ENCODE results near the gene HRAS. TPM values are rescaled to one million over a fixed set of nuclear protein-coding genes. Genes with fewer than 3 reads are reported as not detected.
A peak's percentile ranks its signal among the peaks of the same experiment; 100 is the strongest.

The HRAS gene
- total RNA-seq, 1 experiment from 2014 or later: 99.9 TPM

DNA sequence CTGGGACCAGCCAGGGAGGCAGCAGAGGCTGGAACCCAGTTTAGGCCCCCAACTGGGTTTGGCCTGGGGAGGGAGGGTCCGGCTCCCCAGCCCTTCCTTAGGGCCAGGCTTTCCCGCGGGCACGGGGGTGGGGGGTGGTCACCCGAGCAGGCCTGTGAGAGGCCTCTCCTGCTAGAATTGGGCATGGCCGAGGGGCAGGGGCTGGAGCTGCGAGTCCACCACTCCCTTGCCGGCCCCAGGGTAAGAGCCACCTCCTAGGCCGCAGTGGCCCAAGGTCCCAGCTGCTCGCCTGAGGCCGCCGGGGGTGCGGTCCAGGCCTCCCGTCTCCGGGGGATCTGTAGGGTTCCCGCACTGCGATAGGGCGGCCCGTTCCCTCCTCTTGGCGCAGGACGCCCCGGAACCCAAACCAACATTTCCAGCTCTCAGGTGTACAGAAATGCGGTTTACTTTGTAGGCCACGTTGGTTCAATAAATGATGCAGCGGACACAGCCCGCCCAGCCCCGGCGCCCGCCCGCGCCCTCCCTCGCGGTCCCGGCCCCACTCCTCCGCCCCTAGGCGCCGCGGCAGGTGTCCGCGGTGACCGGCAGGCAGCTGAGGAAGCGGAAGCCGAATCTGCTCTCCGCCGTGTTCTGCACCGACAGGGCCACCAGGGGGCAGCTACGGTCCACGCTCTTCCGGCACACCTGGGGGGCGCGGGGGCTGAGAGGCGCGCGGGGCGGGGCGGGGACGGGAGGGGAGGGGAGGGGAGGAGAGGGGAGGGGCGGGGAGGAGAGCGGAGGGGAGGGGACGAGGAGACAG lies 19.3 kb upstream of the HRAS start:
- DNase-seq (ENCODE audit: low spot score): peak; percentile 40

DNA sequence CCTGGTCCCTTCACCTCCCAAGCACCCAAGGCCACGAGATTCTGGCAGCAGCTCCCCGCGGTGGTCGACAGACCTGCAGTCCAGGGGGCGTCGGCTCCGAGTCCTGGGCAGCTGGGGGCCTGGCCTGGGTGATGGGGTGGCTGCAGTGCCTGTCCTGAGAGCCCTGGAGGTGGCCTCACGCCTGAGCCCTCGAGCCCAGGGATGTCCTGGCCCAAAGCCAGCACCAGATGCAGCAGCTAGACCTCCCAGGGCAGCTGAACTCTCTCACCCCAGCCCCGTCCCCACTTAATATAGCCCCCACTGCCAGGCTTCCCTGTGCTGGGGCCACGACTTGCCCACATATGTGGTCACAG lies 18.6 kb upstream of the HRAS start:
- no peak for DNase-seq (ENCODE audit: low spot score)

DNA sequence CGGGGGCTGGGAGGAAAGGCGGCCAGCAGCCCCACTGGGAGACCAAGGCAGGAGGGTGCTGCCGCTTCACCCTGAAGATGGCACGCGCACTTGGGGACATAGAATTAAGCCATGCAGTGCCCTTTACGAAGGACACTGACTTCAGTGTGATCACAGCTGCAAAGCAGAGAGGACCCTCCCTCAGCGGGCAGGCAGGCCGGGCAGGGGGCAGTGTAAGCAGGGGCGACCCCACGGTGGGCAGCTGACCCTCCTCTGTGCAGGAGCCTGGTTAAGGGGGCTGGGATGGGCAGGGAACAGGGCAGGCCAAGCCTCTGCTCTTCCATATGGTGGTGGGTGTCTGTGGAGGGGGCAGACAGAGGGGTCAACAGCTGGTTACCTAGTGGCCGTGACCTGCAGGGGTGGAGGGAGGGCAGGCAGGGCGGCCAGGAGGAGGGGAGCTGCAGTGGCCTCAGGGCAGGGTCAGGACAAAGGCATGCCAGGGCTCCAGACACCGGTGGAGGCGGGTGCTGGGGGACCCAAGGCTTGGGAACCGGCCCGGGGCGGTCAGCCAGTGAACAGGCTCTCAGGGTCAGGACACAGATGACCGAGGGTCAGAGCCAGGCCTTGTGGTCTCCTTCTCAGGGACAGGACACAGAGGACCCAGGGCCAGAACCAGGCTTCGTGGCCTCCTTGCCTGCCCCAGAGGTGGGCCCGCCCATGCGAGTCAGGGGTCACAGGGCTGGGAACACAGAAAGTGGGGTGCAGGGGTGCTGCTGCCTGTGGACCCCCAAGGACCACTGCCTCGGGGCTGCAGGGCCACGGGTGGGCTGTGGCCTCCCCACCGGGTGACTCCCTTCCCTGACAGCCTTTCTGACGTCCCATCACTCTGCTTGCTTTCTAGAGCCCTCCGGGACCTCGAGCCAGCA lies 18.0 kb upstream of the HRAS start:
- no peak for DNase-seq (ENCODE audit: low spot score)

DNA sequence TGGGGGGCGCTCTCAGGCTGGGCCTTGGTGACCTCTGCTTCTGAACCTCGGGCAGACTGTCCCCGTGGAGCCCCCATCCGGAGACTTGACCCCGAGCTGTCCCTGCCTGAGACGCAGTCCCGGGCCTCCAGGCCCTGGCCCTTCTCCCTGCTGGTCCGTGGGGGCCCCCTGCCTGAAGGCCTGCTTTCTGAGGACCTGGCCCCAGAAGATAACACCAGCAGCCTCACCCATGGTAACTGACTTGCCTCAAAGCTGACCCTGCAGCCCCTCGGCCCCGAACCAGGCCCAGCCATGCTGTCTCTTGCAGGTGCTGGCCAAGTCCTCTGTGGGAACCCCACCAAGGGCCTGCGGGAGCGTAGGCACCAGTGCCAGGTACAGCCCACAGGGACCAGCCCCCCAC lies 16.2 kb upstream of the HRAS start:
- no peak for DNase-seq (ENCODE audit: low spot score)

DNA sequence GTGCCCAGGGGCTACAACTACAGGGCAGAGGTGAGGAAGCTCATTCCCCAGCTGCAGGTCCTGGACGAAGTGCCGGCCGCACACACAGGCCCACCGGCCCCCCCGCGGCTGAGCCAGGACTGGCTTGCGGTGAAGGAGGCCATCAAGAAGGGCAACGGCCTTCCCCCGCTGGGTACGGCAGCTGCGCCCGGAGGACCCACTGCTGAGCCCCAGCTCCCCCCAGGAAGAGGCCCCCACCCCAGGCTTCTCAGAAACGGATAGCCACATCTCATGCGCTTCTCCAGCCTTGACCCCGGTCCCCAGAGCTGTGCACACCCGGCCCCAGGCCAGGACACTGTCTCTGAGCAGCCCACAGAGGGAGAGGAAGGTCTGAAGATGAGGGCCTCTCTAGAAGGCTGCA lies 15.8 kb upstream of the HRAS start:
- DNase-seq (ENCODE audit: low spot score): no peak

DNA sequence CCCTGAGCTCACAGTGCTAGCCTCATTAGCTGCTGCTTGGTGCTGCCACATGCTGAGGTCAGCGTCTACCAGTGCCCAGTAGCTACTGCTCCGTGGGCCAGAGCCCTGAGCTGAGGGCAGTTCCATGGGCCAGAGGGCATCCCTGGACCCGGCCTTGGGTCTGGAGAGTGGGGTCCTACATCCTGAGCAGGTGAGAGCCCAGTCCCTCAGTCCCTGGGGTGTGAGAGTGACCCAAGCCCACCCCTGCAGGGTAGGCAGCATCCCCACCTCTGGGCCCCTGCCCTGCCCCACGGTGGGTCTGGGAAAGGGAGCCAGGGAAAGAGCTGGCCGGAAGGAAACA lies 15.3 kb upstream of the HRAS start:
- DNase-seq (ENCODE audit: low spot score): no peak

DNA sequence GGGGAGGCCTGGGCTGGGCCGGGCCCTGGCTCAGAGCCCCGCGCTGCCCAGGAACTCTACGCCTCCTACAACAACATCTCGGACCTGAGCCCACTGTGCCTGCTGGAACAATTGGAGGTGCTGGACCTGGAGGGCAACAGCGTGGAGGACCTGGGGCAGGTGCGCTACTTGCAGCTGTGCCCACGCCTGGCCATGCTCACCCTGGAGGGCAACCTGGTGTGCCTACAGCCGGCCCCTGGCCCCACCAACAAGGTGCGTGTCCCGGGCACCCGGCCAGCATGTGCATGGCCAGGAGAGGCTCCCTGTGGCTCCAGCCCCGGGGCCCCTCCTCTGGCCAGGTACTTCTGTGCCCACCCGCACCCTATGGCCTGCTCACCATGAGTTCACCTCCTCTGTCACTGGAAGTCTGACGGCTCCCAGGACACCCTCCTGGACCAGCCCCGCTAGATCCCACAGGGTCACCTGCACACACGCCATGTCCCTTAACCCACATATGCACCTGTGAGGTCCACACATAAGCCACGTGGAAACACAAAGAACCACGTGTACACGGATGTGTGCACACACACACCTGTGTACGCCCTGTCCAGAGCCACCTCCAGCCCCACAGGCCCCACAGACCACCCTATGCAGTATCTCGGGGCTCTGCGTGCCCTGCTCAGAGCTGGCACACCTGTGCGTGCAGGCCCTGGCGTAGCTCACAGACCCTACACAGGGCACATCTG lies 14.8 kb upstream of the HRAS start:
- no peak for DNase-seq (ENCODE audit: low spot score)

DNA sequence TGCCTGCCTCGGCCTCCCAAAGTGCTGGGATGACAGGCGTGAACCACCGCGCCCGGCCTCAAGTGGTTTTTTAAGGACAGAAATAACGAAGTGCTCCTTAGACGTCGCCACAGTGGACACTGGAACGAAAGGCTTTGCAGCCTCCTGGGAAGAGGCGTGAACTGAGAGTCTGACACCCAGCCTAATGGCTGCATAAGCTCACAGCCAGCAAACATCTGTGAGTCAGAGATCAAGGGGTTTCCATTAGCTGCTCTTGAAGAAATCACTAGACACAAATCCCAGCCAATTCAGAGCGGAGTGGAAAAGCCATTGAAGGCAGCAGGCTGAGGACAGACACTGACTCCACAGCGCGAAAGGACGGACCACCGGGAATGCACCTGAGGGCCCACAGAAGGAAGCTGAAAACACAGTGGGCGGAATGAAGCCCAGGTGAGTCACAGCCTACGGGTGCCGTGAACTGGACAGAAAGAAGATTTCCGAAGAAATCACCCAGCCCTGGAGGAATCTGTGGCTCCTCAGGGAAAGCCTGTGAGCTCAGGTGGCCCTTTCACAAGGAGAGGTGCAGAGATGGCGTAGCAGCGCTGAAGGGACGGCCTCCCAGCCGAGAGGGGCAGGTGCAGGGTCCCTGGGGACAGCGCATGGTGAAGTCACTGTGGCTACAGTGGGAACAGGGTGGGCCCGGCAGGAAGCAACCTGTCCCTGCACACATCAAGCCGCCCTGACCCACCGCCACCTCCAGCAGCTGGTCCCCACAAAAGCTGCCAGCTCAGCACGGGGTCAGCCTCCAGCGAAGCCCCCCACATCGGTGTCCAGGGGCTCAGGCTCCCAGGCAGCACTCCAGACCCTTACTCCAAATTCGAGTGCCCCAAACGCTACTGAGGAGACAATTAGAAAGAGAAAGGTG lies 13.6 kb upstream of the HRAS start:
- no peak for DNase-seq (ENCODE audit: low spot score)

DNA sequence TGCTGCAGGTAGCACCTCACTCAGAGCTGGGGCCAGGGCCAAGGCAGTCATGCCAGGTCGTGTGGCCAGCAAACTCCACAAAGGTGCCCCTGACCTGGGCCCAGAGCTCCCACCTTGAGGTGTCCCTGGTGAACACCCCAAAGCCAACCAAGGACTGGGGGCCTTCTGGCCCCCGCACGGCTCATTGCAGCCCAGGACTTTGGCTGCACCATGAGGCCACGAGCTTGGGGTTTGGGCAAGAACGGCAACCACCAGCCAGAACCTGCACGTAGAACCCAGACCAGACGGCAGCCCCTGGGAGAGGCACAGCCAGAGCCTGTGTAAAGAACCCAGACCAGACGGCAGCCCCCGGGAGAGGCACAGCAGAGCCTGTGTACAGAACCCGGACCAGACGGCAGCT lies 9.8 kb upstream of the HRAS start:
- no peak for DNase-seq (ENCODE audit: low spot score)

DNA sequence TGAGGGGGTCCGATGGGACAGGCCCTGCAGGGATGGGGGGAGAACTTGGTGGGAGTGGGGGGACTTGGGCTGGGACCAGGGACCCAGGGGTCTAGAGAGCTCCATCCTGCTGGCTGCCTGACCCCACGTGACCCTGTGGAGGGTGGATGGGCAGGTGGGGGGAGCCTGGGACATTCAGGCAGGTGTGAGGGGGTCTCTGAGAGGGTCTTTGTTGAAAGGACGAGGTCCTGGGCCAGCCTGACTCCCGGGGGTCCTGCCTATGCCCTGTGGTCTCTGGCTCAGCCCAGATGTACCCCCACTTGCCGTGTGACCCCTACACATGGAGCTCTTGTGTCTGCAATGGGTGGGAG lies 9.4 kb upstream of the HRAS start:
- no peak for DNase-seq (ENCODE audit: low spot score)

DNA sequence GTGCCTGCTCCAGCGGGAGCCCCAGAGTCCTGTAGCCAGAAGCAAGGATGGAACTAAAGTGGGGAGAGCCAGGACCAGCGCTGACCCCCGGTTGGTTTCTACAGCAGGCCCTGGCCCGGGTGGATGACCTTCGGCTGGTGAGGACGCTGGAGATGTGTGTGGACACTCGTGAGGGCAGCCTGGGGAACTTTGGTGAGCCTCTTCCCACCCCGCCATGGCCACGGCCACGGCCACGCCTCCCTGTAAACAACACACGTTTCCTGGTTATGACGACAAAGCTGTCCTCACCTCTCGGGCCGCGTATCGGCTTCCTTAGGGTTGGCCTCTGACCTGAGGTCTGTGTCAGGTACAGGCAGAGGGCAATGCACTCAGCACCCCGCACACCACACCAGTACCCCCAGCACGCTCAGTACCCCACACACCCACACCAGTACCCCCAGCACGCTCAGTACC lies 6.1 kb upstream of the HRAS start:
- no peak for DNase-seq (ENCODE audit: low spot score)

DNA sequence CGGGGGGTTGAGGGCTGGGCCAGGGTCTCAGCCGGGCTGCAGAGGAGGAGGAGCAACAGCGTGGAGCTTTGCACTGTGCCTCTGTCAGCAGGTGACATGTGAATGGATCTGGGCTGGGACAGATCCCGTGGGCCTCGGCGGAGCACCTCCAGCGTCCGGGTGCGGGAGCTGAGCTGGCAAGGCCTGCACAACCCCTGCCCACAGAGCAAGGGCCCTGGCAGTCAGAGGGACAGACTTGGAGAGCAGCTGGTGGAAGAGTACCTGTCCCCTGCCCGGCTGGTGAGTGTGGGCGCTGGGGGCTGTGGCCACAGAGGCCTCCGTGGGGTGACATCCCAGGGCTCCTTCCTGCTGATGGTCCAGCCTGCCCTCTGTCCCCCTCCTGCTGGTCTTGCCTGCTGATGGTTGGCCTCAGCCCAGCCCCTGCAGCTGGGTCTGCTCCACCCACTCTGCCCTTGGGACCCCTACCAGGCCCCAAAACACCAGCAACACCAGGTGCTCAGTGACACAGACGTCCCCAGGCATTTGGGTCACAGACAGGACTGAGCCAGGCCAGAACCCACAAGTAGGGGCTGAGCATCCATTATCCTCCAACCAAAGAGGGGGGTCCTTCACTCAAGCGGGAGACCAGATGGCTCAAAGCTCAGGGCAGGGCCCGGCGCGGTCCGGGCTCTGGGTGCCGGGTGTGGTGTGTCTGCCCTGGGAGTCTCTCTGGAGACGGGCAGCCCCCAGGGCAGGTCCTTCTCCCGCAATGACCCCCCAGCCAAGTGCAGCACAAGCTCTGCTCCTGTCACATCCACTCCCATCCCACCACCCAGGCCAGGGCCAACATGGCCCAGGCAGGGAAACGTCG lies 5.4 kb upstream of the HRAS start:
- DNase-seq (ENCODE audit: low spot score): no peak

DNA sequence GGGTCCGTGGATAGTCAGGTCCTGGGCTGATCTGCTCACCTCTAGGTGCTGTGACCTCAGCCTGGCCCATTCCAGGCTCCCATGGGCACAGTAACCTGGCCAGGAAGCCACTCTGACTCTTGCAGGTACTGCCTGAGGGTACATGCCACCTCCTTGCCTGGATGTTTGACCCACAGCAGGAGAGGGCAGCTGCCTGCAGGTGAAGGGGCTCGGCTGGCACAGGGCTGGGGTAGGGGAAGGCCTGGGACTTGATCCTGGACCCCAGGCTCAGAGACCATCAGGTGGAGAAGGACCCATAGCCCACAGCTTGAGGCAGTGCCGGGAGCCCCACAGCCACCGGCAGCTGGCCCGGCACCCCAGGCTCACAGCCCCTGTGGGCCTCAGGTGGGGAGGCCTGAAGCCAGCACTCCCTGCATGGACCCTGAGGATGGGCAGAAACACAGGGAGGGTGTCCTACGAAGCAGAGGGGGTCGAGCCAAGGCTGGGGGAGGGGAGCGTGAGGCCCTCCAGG lies 4.7 kb upstream of the HRAS start:
- no peak for DNase-seq (ENCODE audit: low spot score)

DNA sequence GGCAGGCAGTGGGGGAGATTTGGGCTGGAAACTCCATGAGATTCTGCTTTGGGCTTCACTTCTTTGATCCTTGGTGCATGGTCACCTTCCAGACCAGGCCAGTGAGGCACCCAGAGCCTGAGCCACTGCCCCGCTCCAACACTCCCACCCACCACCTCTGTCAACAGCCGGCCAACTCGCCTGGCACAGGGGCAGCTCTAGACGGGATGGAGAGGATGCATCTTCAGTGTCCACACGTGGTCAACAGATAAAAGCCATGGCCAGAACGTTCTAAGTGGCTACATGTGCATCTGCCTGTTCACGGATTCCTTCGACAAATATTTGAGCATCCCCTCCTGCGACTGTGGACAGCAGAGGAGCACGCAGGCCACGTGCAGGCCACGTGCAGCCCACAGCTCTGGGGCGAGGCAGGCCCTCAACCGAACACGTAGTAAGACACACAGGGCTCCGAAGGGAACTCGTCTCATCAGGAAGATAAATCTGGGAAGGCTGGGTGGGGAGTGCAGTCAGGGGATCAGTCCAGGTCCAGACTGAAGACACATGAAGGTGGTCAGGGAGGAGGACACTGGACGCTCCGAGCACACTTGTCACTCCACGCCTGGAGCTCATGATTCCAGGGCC lies 3.2 kb upstream of the HRAS start:
- no peak for DNase-seq (ENCODE audit: low spot score)

DNA sequence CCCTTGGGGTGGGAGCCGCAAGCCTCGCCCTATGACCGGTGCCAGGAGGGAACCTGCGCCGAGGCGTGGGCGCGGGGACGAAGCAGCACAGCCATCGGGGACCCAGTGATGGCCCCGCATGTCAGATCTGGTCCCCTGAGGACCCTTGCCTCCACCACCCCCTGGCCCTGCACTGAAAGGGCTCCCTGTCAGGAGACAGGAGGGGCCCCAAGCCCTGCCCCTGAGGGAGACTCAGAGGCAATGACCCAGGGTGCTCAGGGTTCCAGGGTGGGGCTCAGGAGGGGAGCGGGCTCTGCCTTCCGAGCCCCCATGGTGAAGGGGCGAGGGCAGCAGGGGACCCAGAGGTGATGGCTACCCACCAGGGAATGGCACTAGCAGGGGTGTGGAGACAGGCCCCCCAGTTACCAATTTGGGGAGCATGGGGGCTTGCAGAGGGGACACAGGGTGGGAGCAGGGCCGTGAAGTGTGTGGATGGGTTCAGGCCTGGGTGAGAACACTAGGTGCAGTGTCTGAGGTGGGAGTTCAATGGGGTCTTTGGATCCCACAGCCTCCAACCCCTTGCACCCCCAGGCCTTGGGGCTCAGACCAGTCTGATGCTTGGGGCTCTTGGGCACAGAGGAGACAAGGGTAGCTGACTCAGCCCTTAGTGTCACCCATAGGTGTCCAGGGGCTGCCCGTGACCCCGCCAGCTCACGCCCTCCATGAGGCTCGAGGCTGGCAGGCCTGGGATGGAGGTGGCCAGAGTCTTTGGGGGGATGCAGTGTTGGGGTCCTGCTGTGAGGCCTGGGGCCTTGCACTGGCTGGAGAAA lies 2.5 kb upstream of the HRAS start:
- DNase-seq (ENCODE audit: low spot score): no peak

DNA sequence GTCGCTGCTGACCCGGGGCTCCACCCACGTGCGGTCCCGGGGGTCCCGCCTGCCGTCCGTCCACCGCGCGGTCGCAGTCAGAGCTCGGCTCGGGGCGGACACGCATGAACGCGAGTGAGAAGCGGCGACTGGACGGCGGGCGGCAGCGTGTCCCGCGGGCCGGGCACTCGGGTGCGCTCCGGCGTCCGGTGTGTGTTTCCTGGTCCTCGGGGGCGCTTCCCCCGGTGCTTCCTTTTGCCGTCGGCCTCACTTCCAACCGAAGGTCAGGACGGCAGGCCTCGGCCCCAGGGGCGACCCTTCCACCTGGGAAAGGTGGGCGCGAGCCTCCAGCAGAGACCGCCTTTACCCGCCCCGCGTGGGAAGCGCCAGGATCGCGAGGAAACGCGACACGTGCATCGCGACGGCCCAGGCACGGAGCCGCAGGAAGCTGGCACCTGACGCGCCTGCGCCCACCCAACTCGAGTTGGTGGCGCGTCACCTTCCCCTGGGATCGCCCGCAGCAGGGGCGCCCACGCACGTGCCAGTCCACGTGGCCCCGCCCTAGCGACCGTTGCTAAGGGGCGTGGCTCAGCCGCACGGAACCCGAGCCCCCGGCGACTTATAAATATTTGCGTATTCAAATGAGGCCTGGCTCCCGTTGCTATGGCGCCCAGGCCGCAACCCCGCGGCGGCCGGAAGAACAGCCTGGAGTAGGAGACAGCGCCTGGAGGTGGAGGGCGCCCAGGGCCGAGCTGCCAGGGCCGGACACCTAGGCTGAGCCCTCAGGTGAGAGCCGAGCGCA lies 1.7 kb upstream of the HRAS start, which contains the start of gene LRRC56:
Gene LRRC56 (plus strand): TSS at position 687 of the 781 bp plus-strand sequence. CDS start 3,158 bp downstream, outside the sequence.
- DNase-seq (ENCODE audit: low spot score): no peak

DNA sequence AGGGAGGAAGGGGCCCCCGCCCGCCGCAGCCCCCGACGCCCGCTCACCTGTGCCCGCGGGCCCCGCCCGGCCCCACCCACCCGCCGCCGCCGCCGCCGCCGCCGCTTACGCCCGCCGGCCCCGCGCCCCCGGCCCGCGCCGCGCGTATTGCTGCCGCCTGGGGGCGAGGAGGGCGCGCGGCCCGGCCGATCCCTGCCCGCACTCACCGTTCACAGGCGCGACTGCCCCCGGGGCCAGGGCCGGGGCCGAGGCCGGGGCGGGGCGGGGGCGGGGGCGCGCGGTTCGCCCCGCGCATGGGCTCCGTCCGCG lies 212 bp downstream of the HRAS start:
- DNase-seq (ENCODE audit: low spot score): no peak

Data from A172 (cell line).